ENCODE data around the gene LY6G6D. TPM values are rescaled to one million over a fixed set of nuclear protein-coding genes. Genes with fewer than 3 reads are reported as not detected.

The LY6G6D gene
- not detected in 2 replicates for total RNA-seq (2014; rRNA removed; shearing (Covaris generic))

- no peak for DNase-seq (ENCODE audit: low spot score)
These were observed at the start of gene LY6G6D for GRCh38 chr6:31715022-31715958. TSS of gene LY6G6D (plus strand) at chr6:31715348. CDS start at chr6:31715356, 8 bp downstream.

GRCh38 chr6:31665501-31666336 is 49.4 kb upstream of the LY6G6D start, which contains the start of gene CSNK2B:
TSS of gene CSNK2B (plus strand) at chr6:31666080. CDS start at chr6:31666832, 752 bp downstream.
- peak; percentile 97 for DNase-seq (ENCODE audit: low spot score)

GRCh38 chr6:31666337-31666965 is 48.7 kb upstream of the LY6G6D start:
- DNase-seq (ENCODE audit: low spot score): no peak

- no peak for DNase-seq (ENCODE audit: low spot score)
These were observed 45.5 kb upstream of the LY6G6D start, which contains the start of gene LY6G5B for GRCh38 chr6:31669676-31670075. TSS of gene LY6G5B (plus strand) at chr6:31669976. CDS start at chr6:31670951, 975 bp downstream.

GRCh38 chr6:31676322-31676903 is 38.7 kb upstream of the LY6G6D start:
- DNase-seq (ENCODE audit: low spot score): no peak

GRCh38 chr6:31676904-31677303 is 38.2 kb upstream of the LY6G6D start:
- DNase-seq (ENCODE audit: low spot score): no peak

GRCh38 chr6:31677955-31678354 is 37.2 kb upstream of the LY6G6D start:
- no peak for DNase-seq (ENCODE audit: low spot score)

GRCh38 chr6:31680226-31681134 is 34.7 kb upstream of the LY6G6D start, which contains the start of gene LY6G5C:
TSS of gene LY6G5C (minus strand) at chr6:31681067. CDS start at chr6:31680373, 694 bp downstream.
- DNase-seq (ENCODE audit: low spot score): peak; percentile 79

- no peak for DNase-seq (ENCODE audit: low spot score)
These were observed 33.9 kb upstream of the LY6G6D start for GRCh38 chr6:31681135-31681671.

GRCh38 chr6:31683591-31683990 is 31.6 kb upstream of the LY6G6D start:
- DNase-seq (ENCODE audit: low spot score): no peak

- DNase-seq (ENCODE audit: low spot score): no peak
These were observed 28.7 kb upstream of the LY6G6D start for GRCh38 chr6:31686483-31686882.

- no peak for DNase-seq (ENCODE audit: low spot score)
These were observed 27.8 kb upstream of the LY6G6D start for GRCh38 chr6:31687321-31687720.

GRCh38 chr6:31687860-31688693 is 27.1 kb upstream of the LY6G6D start:
- no peak for DNase-seq (ENCODE audit: low spot score)

- DNase-seq (ENCODE audit: low spot score): no peak
These were observed 25.7 kb upstream of the LY6G6D start for GRCh38 chr6:31689249-31690110.

- DNase-seq (ENCODE audit: low spot score): no peak
These were observed 24.7 kb upstream of the LY6G6D start for GRCh38 chr6:31690231-31691077.

- no peak for DNase-seq (ENCODE audit: low spot score)
These were observed 24.1 kb upstream of the LY6G6D start for GRCh38 chr6:31691078-31691463.

- DNase-seq (ENCODE audit: low spot score): no peak
These were observed 23.5 kb upstream of the LY6G6D start for GRCh38 chr6:31691564-31692108.

Measured in H4 (cell line).